GM23248 (cell line): ENCODE measurements around the gene CDK5. TPM values are rescaled to one million over a fixed set of nuclear protein-coding genes. Genes with fewer than 3 reads are reported as not detected.

Experiments used
- DNase-seq: peaks from one replicate; pipeline ENCODE4 v3.0.0-alpha.2; 2015
- H2AFZ ChIP-seq: fragments of 200-600 bp; sonication (generic); 2 replicates; pipeline ENCODE4 v1.6.1; 2016; ENCODE audit warnings: antibody characterized with exemption
- H3F3A ChIP-seq: fragments of 200-600 bp; sonication (generic); 2 replicates; pipeline ENCODE4 v1.6.1; 2016; ENCODE audit warnings: mild to moderate bottlenecking, antibody characterized with exemption, mixed run types; ENCODE audit not compliant: insufficient read depth
- H3K27ac ChIP-seq: fragments of 200-600 bp; sonication (generic); 2 replicates; pipeline ENCODE4 v1.5.1; 2016; ENCODE audit warnings: mild to moderate bottlenecking
- H3K27me3 ChIP-seq: fragments of 200-600 bp; sonication (generic); replicated peaks from 2 replicates; pipeline ENCODE4 v1.6.1; 2016; ENCODE audit warnings: mild to moderate bottlenecking; ENCODE audit not compliant: insufficient read depth
- H3K36me3 ChIP-seq: fragments of 200-600 bp; sonication (generic); 2 replicates; pipeline ENCODE4 v1.6.1; 2016; ENCODE audit warnings: low read depth, mild to moderate bottlenecking
- H3K4me1 ChIP-seq: fragments of 200-600 bp; sonication (generic); 2 replicates; pipeline ENCODE4 v1.6.1; 2016; ENCODE audit warnings: mild to moderate bottlenecking; ENCODE audit not compliant: insufficient read depth
- H3K4me2 ChIP-seq: fragments of 200-600 bp; sonication (generic); one replicate; pipeline ENCODE4 v1.6.1; 2016; ENCODE audit warnings: mild to moderate bottlenecking; ENCODE audit not compliant: unreplicated experiment
- H3K4me3 ChIP-seq: fragments of 200-600 bp; sonication (generic); 2 replicates; pipeline ENCODE4 v1.5.1; 2016; ENCODE audit warnings: mild to moderate bottlenecking
- H3K79me2 ChIP-seq: fragments of 200-600 bp; sonication (generic); 2 replicates; pipeline ENCODE4 v1.6.1; 2016; ENCODE audit warnings: mild to moderate bottlenecking; ENCODE audit not compliant: insufficient read depth
- H3K9ac ChIP-seq: fragments of 200-600 bp; sonication (generic); 2 replicates; pipeline ENCODE4 v1.6.1; 2016; ENCODE audit warnings: mild to moderate bottlenecking
- H3K9me2 ChIP-seq: fragments of 200-600 bp; sonication (generic); 2 replicates; pipeline ENCODE4 v1.6.1; 2016; ENCODE audit warnings: mixed run types, mild to moderate bottlenecking, moderate library complexity; ENCODE audit not compliant: insufficient read depth
- H3K9me3 ChIP-seq: fragments of 200-600 bp; sonication (generic); one replicate; pipeline ENCODE4 v1.6.1; 2017; ENCODE audit warnings: low read depth
- H4K20me1 ChIP-seq: fragments of 200-600 bp; sonication (generic); 2 replicates; pipeline ENCODE4 v1.6.0; 2016; ENCODE audit not compliant: insufficient read depth
- EZH2 ChIP-seq: fragments of 200-600 bp; sonication (generic); IDR thresholded peaks from 2 replicates; pipeline ENCODE4 v1.6.1; 2018; ENCODE audit warnings: antibody characterized with exemption, mild to moderate bottlenecking; ENCODE audit not compliant: insufficient read depth, poor library complexity, severe bottlenecking
- EZH2phosphoT487 ChIP-seq: fragments of 200-600 bp; sonication (generic); IDR thresholded peaks from 2 replicates; pipeline ENCODE4 v1.6.1; 2018; ENCODE audit warnings: antibody characterized with exemption, moderate library complexity, mild to moderate bottlenecking, low read depth; ENCODE audit not compliant: insufficient read depth
- WGBS, 2 experiments: methylation state at CpG; one replicate each; pipeline ENCODE4 v1.1.6; 2015 to 2017; ENCODE audit warnings: low lambda C conversion rate in 2 of 2, low coverage in 1 of 2; ENCODE audit errors: missing lambda C conversion rate in 2 of 2; 5-methylcytosine and 5-hydroxymethylcytosine counted together
- in situ Hi-C: fragments of 300-500 bp; cut with MboI; formaldehyde crosslinking; loops from 2 replicates; pipeline ENCODE4 v1.15.0; 2020
- polyA plus RNA-seq: library from polyadenylated mRNA; unstranded; fragments of >200 nt; fragmentation: Nextera tagmentation; extraction: Ambion mirVana; gene quantifications from 2 replicates; pipeline ENCODE4 v1.2.1, GENCODE V29; 2016
- total RNA-seq: library from RNA; depleted of rRNA; stranded (reverse); fragments of >200 nt; shearing (Covaris generic); gene quantifications from 2 replicates; pipeline ENCODE4 v1.2.3, GENCODE V29; 2014

CDK5 gene
- total and polyA plus RNA-seq, 2 experiments from 2014 or later, result 27.6 to 27.7 TPM

GRCh38 chr7:151075662-151075971 lies 17.9 kb upstream of the CDK5 start:
- no peak overlapping the region for H3K4me3 ChIP-seq
- peaks cover 29% of the 10 kb centered on the region for H3K79me2 ChIP-seq
- no peaks in the 10 kb centered on the region for H4K20me1 ChIP-seq
- H3K4me2 ChIP-seq, result no peak overlapping the region
- no peak for TF ChIP-seq EZH2
- TF ChIP-seq EZH2phosphoT487, result no peak
- no peaks in the 10 kb centered on the region; the same call in 1 of the 2 replicates for H3K36me3 ChIP-seq
- peaks cover 7% of the 10 kb centered on the region for H3K4me1 ChIP-seq
- H3K9me3 ChIP-seq, result no peaks in the 10 kb centered on the region
- H2AFZ ChIP-seq, result no peak overlapping the region
- DNase-seq, result no peak
- in situ Hi-C loops, result no loop called here
- no peak overlapping the region for H3K9ac ChIP-seq
- no peaks in the 10 kb centered on the region for H3K9me2 ChIP-seq
- no peaks in the 10 kb centered on the region for H3K27me3 ChIP-seq
- H3K27ac ChIP-seq, result no peak overlapping the region
- peaks cover 7% of the 10 kb centered on the region; the same call in 1 of the 2 replicates for H3F3A ChIP-seq
- 62 to 71% methylated on average over 7 of the region's 7 CpGs for WGBS, 2 experiments

- Histone ChIP-seq H2AFZ (no peak overlapping the region), H3K27ac (no peak overlapping the region), H3K27me3 (no peaks in the 10 kb centered on the region), H3K4me2 (no peak overlapping the region), H3K4me1 (peaks cover 7% of the 10 kb centered on the region), H3K36me3 (no peaks in the 10 kb centered on the region; the same call in 1 of the 2 replicates), H3K9me2 (no peaks in the 10 kb centered on the region), H3F3A (peaks cover 7% of the 10 kb centered on the region; the same call in 1 of the 2 replicates), H3K9me3 (no peaks in the 10 kb centered on the region), H3K79me2 (peaks cover 24% of the 10 kb centered on the region), H3K9ac (no peak overlapping the region), H4K20me1 (no peaks in the 10 kb centered on the region), H3K4me3 (no peak overlapping the region)
- DNase-seq, result no peak
- WGBS, 2 experiments, result 87 to 91% methylated on average over 26 of the region's 26 CpGs
- in situ Hi-C loops, result no loop called here
- no peak for TF ChIP-seq EZH2phosphoT487
- no peak for TF ChIP-seq EZH2
Observed at GRCh38 chr7:151074817-151075661, 17.3 kb upstream of the CDK5 start.

GRCh38 chr7:151073990-151074389 lies 16.3 kb upstream of the CDK5 start:
- Histone ChIP-seq H3K4me3 (no peak overlapping the region), H3K79me2 (peaks cover 13% of the 10 kb centered on the region), H4K20me1 (no peaks in the 10 kb centered on the region), H3K9me3 (no peaks in the 10 kb centered on the region), H3K36me3 (no peaks in the 10 kb centered on the region; the same call in 1 of the 2 replicates), H3K27me3 (no peaks in the 10 kb centered on the region), H3K27ac (no peak overlapping the region), H3K4me1 (peaks cover 7% of the 10 kb centered on the region), H3F3A (peaks cover 7% of the 10 kb centered on the region; the same call in 1 of the 2 replicates), H3K4me2 (no peak overlapping the region), H3K9ac (no peak overlapping the region), H3K9me2 (no peaks in the 10 kb centered on the region), H2AFZ (no peak overlapping the region)
- in situ Hi-C loops, result no loop called here
- TF ChIP-seq EZH2phosphoT487 (no peak), EZH2 (no peak)
- DNase-seq, result no peak
- 91 to 93% methylated on average over 17 of the region's 17 CpGs for WGBS, 2 experiments

GRCh38 chr7:151071032-151071866 lies 13.6 kb upstream of the CDK5 start:
- Histone ChIP-seq H3K4me3 (no peak overlapping the region), H3K36me3 (peaks cover 8% of the 10 kb centered on the region; the same call in 1 of the 2 replicates)
- TF ChIP-seq EZH2, result no peak
- TF ChIP-seq EZH2phosphoT487, result no peak

More at GRCh38 chr7:151071032-151071866, 13.6 kb upstream of the CDK5 start:
- Histone ChIP-seq H3K27me3 (no peaks in the 10 kb centered on the region), H3F3A (no peaks in the 10 kb centered on the region), H3K9ac (no peak overlapping the region), H3K79me2 (no peaks in the 10 kb centered on the region), H3K9me3 (no peaks in the 10 kb centered on the region), H3K27ac (no peak overlapping the region), H3K4me2 (no peak overlapping the region), H3K9me2 (no peaks in the 10 kb centered on the region), H2AFZ (no peak overlapping the region), H4K20me1 (no peaks in the 10 kb centered on the region), H3K4me1 (no peaks in the 10 kb centered on the region)
- no peak for DNase-seq
- in situ Hi-C loops, result no loop called here
- WGBS, 2 experiments, result 91 to 94% methylated on average over 24 to 39 of the region's 39 CpGs
